Testis (tissue), 2 donors: ENCODE data around the gene AGAP1.

ENCODE experiments used
- POLR2A ChIP-seq: fragments of 450-650 bp; IDR thresholded peaks from one replicate; pipeline ENCODE4 v1.6.1; 2017; ENCODE audit warnings: antibody characterized with exemption, mild to moderate bottlenecking, moderate library complexity
- TF ChIP-seq, protein P1 (sequence below), 3 experiments: fragments of 450-650 bp in 2 of 3; fragments of 200-600 bp in 1 of 3; sonication (generic) in 1 of 3; IDR thresholded peaks; one replicate each; pipeline ENCODE4 v1.5.1; 2016 to 2019; ENCODE audit warnings: antibody characterized with exemption in 3 of 3, mild to moderate bottlenecking in 2 of 3, moderate library complexity in 1 of 3

DNA sequence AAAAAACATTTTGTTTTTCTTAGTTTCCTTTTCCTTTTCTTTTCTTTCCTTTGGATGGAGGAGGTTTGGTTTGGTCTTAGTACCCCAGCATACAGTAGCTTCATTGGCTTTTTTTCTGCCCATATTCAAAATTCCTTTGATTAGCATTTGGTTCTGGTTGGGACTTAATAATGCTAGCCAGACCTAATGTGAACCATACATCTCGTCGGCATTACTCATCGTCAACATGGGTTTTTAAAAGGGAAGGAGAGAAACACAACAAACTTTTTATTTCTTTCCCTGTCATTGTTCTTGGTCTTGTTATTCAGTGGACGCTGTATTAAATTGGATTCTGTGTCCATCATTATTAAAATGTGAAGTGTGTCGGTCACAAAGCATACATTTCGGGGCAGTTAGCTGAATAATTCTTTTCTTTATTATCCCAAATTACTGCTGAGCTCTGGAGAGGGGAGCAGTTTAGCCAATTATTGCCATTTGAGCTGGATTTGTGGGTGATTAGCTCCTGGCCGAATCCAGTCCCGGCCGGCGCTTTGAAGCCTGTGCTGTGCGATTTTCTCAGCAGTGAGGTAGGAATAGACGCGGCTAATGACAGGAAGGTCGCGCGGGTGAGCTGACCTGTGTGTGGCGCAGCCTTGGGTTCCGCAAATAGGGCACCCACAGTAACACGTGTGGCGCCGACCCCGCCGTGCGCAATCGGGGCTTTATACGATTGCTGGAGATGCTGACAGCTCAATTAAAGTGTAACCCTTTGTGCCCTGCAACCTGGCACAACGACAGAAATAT, 371.1 kb downstream of the AGAP1 start:
- no peak for TF ChIP-seq POLR2A
- TF ChIP-seq, protein P1, sequence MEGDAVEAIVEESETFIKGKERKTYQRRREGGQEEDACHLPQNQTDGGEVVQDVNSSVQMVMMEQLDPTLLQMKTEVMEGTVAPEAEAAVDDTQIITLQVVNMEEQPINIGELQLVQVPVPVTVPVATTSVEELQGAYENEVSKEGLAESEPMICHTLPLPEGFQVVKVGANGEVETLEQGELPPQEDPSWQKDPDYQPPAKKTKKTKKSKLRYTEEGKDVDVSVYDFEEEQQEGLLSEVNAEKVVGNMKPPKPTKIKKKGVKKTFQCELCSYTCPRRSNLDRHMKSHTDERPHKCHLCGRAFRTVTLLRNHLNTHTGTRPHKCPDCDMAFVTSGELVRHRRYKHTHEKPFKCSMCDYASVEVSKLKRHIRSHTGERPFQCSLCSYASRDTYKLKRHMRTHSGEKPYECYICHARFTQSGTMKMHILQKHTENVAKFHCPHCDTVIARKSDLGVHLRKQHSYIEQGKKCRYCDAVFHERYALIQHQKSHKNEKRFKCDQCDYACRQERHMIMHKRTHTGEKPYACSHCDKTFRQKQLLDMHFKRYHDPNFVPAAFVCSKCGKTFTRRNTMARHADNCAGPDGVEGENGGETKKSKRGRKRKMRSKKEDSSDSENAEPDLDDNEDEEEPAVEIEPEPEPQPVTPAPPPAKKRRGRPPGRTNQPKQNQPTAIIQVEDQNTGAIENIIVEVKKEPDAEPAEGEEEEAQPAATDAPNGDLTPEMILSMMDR (IDR thresholded peaks at IDR 0.05): no peak
